NT2/D1 (cell line): ENCODE results near the gene TMEM225B.

Experiments used
- SUZ12 ChIP-seq: IDR thresholded peaks from 2 replicates; pipeline ENCODE4 v1.6.1; 2011; ENCODE audit not compliant: insufficient read length, insufficient read depth; ENCODE audit errors: extremely low read depth
- YY1 ChIP-seq: IDR thresholded peaks from 2 replicates; pipeline ENCODE4 v1.6.1; 2011; ENCODE audit not compliant: insufficient read length, insufficient read depth
- ZNF274 ChIP-seq: IDR thresholded peaks from 2 replicates; pipeline ENCODE4 v1.6.1; 2011; ENCODE audit warnings: mild to moderate bottlenecking, low read depth, low read length

GRCh38 chr7:99553039-99553438 lies 45.0 kb upstream of the TMEM225B start:
- no peak for TF ChIP-seq YY1
- TF ChIP-seq SUZ12 = no peak
- TF ChIP-seq ZNF274 = no peak
